HepG2 (cell line): Measurements from ENCODE around the gene ZNF3. TPM values are rescaled to one million over a fixed set of nuclear protein-coding genes. Genes with fewer than 3 reads are reported as not detected.

Source experiments
- BCL3 ChIP-seq: sonication (generic); formaldehyde crosslinking; IDR thresholded peaks from 2 replicates; pipeline ENCODE4 v1.5.1; 2020; ENCODE audit warnings: mild to moderate bottlenecking, missing genetic modification reagents, moderate library complexity
- GATAD1 ChIP-seq: IDR thresholded peaks from 2 replicates; pipeline ENCODE4 v1.6.1; 2016; ENCODE audit warnings: missing genetic modification reagents, missing compliant biosample characterization
- GLI4 ChIP-seq: sonication (generic); formaldehyde crosslinking; IDR thresholded peaks from 2 replicates; pipeline ENCODE4 v1.5.1; 2020; ENCODE audit warnings: missing genetic modification reagents, mild to moderate bottlenecking, moderate library complexity, borderline replicate concordance
- HES4 ChIP-seq: sonication (generic); formaldehyde crosslinking; IDR thresholded peaks from 2 replicates; pipeline ENCODE4 v1.9.0; 2021; ENCODE audit warnings: mild to moderate bottlenecking, missing genetic modification reagents, borderline replicate concordance
- MED8 ChIP-seq: sonication (generic); formaldehyde crosslinking; IDR thresholded peaks from 2 replicates; pipeline ENCODE4 v1.8.1; 2023; ENCODE audit warnings: mild to moderate bottlenecking, missing genetic modification reagents; ENCODE audit not compliant: insufficient replicate concordance
- NFAT5 ChIP-seq: sonication (generic); formaldehyde crosslinking; IDR thresholded peaks from 2 replicates; pipeline ENCODE4 v1.4.0; 2020; ENCODE audit warnings: missing genetic modification reagents
- NKX3-1 ChIP-seq: sonication (generic); formaldehyde crosslinking; IDR thresholded peaks from 2 replicates; pipeline ENCODE4 v1.5.0; 2020; ENCODE audit warnings: missing genetic modification reagents
- SOX13 ChIP-seq, 3 experiments: fragments of 450-650 bp in 1 of 3; sonication (generic) in 1 of 3; formaldehyde crosslinking in 1 of 3; IDR thresholded peaks in 2 of 3; conservative IDR thresholded peaks in 1 of 3; 2 replicates each; pipeline versions ENCODE4 v1.5.0 to v1.6.1; 2016 to 2020; ENCODE audit warnings: antibody characterized with exemption in 1 of 3, mild to moderate bottlenecking in 1 of 3, missing compliant biosample characterization in 1 of 3, missing genetic modification reagents in 1 of 3, moderate library complexity in 1 of 3
- TGIF2 ChIP-seq: IDR thresholded peaks from 2 replicates; pipeline ENCODE4 v1.6.1; 2016; ENCODE audit warnings: control low read depth, missing compliant biosample characterization
- ZFY ChIP-seq: sonication (generic); formaldehyde crosslinking; IDR thresholded peaks from 2 replicates; pipeline ENCODE4 v1.4.0; 2020; ENCODE audit warnings: missing genetic modification reagents
- ZKSCAN1 ChIP-seq: fragments of 150-350 bp; IDR thresholded peaks from 2 replicates; pipeline ENCODE4 v1.6.1; 2014; ENCODE audit warnings: low read length
- ZNF331 ChIP-seq: sonication (generic); formaldehyde crosslinking; IDR thresholded peaks from 2 replicates; pipeline ENCODE4 v1.4.0; 2020; ENCODE audit warnings: missing genetic modification reagents
- ZNF343 ChIP-seq: sonication (generic); formaldehyde crosslinking; IDR thresholded peaks from 2 replicates; pipeline ENCODE4 v1.4.0; 2020; ENCODE audit warnings: mild to moderate bottlenecking, missing genetic modification reagents
- ZNF382 ChIP-seq: sonication (generic); formaldehyde crosslinking; IDR thresholded peaks from 2 replicates; pipeline ENCODE4 v1.5.0; 2020; ENCODE audit warnings: missing genetic modification reagents, mild to moderate bottlenecking, borderline replicate concordance
- ZNF713 ChIP-seq: sonication (generic); formaldehyde crosslinking; IDR thresholded peaks from 2 replicates; pipeline ENCODE4 v1.4.0; 2020; ENCODE audit warnings: mild to moderate bottlenecking, missing genetic modification reagents
- ZNF761 ChIP-seq: sonication (generic); formaldehyde crosslinking; conservative IDR thresholded peaks from 2 replicates; pipeline ENCODE4 v1.4.0; 2020; ENCODE audit warnings: mild to moderate bottlenecking, missing genetic modification reagents
- polyA plus RNA-seq, 8 experiments: library from polyadenylated mRNA; depleted of rRNA in 3 of 8; stranded (reverse) in 7 of 8; unstranded in 1 of 8; fragments of >200 nt; fragmentation: Illumina TruSeq in 4 of 8; extraction: Trizol in 4 of 8; gene quantifications; 2 replicates each; pipeline versions ENCODE4 v1.2.1 to v1.2.3, GENCODE V29; 2011 to 2016; ENCODE audit warnings: low read depth in 4 of 8, missing spikeins in 1 of 8, mixed read lengths in 1 of 8; ENCODE audit not compliant: insufficient read depth in 1 of 8
- total RNA-seq, 5 experiments: library from RNA; depleted of rRNA; stranded (reverse); fragments of >200 nt; fragmentation: Illumina TruSeq; extraction: Trizol; gene quantifications; 2 replicates each; pipeline ENCODE4 v1.2.3, GENCODE V29; 2016; ENCODE audit warnings: low read depth in 1 of 5
- TF ChIP-seq, protein P1 (sequence below): sonication (generic); formaldehyde crosslinking; IDR thresholded peaks from 2 replicates; pipeline ENCODE4 v1.8.0; 2022; ENCODE audit warnings: mild to moderate bottlenecking, missing genetic modification reagents; ENCODE audit not compliant: insufficient replicate concordance
- TF ChIP-seq, protein P2 (sequence below): sonication (generic); formaldehyde crosslinking; IDR thresholded peaks from 2 replicates; pipeline ENCODE4 v1.5.0; 2020; ENCODE audit warnings: mild to moderate bottlenecking, missing genetic modification reagents

The ZNF3 gene
- total and polyA plus RNA-seq, 2 of the 13 experiments (the other 11 are each of a cell fraction or from before 2014, with no cell fraction given), result 33.7 to 56.9 TPM

- TF ChIP-seq, protein P1, sequence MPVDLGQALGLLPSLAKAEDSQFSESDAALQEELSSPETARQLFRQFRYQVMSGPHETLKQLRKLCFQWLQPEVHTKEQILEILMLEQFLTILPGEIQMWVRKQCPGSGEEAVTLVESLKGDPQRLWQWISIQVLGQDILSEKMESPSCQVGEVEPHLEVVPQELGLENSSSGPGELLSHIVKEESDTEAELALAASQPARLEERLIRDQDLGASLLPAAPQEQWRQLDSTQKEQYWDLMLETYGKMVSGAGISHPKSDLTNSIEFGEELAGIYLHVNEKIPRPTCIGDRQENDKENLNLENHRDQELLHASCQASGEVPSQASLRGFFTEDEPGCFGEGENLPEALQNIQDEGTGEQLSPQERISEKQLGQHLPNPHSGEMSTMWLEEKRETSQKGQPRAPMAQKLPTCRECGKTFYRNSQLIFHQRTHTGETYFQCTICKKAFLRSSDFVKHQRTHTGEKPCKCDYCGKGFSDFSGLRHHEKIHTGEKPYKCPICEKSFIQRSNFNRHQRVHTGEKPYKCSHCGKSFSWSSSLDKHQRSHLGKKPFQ (CRISPR knock-in tag), result no peak
- TF ChIP-seq GATAD1 (CRISPR knock-in tag), result peak; percentile 85
- no peak for TF ChIP-seq ZFY
- peak; percentile 82 for TF ChIP-seq NKX3-1 (CRISPR knock-in tag)
- TF ChIP-seq NFAT5 (CRISPR knock-in tag), result peak; percentile 47; the same call in 1 of the 2 replicates
- TF ChIP-seq ZNF343 (CRISPR knock-in tag), result peak; percentile 23; the same call in 1 of the 2 replicates
- TF ChIP-seq MED8 (CRISPR knock-in tag), result no peak
- no peak for TF ChIP-seq HES4
- TF ChIP-seq, protein P2, sequence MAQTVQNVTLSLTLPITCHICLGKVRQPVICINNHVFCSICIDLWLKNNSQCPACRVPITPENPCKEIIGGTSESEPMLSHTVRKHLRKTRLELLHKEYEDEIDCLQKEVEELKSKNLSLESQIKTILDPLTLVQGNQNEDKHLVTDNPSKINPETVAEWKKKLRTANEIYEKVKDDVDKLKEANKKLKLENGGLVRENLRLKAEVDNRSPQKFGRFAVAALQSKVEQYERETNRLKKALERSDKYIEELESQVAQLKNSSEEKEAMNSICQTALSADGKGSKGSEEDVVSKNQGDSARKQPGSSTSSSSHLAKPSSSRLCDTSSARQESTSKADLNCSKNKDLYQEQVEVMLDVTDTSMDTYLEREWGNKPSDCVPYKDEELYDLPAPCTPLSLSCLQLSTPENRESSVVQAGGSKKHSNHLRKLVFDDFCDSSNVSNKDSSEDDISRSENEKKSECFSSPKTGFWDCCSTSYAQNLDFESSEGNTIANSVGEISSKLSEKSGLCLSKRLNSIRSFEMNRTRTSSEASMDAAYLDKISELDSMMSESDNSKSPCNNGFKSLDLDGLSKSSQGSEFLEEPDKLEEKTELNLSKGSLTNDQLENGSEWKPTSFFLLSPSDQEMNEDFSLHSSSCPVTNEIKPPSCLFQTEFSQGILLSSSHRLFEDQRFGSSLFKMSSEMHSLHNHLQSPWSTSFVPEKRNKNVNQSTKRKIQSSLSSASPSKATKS (CRISPR knock-in tag), result no peak
- TF ChIP-seq GLI4 (CRISPR knock-in tag), result no peak; the same call in 1 of the 2 replicates
- TF ChIP-seq ZNF761 (CRISPR knock-in tag), result no peak
- peak; percentile 57; the same call in 1 of the 2 replicates for TF ChIP-seq BCL3 (CRISPR knock-in tag)
- no peak for TF ChIP-seq ZNF382
- TF ChIP-seq TGIF2 (CRISPR knock-in tag), result peak; percentile 83; the same call in 1 of the 2 replicates
- no peak for TF ChIP-seq ZNF713 (CRISPR knock-in tag)
- no peak for TF ChIP-seq ZKSCAN1
- TF ChIP-seq ZNF331 (CRISPR knock-in tag), result no peak
- no peak for TF ChIP-seq SOX13 (IDR thresholded peaks at IDR 0.05)
- no peak for TF ChIP-seq SOX13 (CRISPR knock-in tag; conservative IDR thresholded peaks at IDR 0.05 in 1 of 2, IDR thresholded peaks at IDR 0.05 in 1 of 2)
Measured at GRCh38 chr7:100119072-100119969, 37.8 kb upstream of the ZNF3 start, which contains the start of the genes CNPY4 and TAF6 (continued).
